Tibial nerve (tissue), 4 donors: ENCODE results near the gene PRKAR2A. TPM values are rescaled to one million over a fixed set of nuclear protein-coding genes. Genes with fewer than 3 reads are reported as not detected.

ENCODE experiments used
- DNase-seq, 2 donors: peaks; one replicate each; pipeline ENCODE4 v3.0.0-alpha.2; 2019; ENCODE audit warnings: low spot score in 2 of 2
- H3K27ac ChIP-seq, 4 donors: fragments of 200-600 bp; sonication (generic) in 3 of 4; one replicate each; pipeline ENCODE4 v1.5.1; 2017 to 2019; ENCODE audit warnings: mild to moderate bottlenecking in 1 of 4
- H3K27me3 ChIP-seq, 2 donors: fragments of 200-600 bp; sonication (generic) in 1 of 2; one replicate each; pipeline versions ENCODE4 v1.5.1 to v1.6.0; 2017 to 2019
- H3K36me3 ChIP-seq, 3 donors: fragments of 200-600 bp; sonication (generic); one replicate each; pipeline ENCODE4 v1.5.1; 2018 to 2019
- H3K4me1 ChIP-seq, 4 donors: fragments of 200-600 bp; sonication (generic) in 3 of 4; one replicate each; pipeline ENCODE4 v1.5.1; 2017 to 2019
- H3K4me3 ChIP-seq, 4 donors: fragments of 200-600 bp; sonication (generic) in 3 of 4; one replicate each; pipeline ENCODE4 v1.5.1; 2017 to 2019; ENCODE audit warnings: mild to moderate bottlenecking in 1 of 4, moderate library complexity in 1 of 4
- H3K9me3 ChIP-seq, 4 donors: fragments of 200-600 bp; sonication (generic) in 3 of 4; one replicate each; pipeline ENCODE4 v1.5.1; 2017 to 2019
- CTCF ChIP-seq, 5 experiments: fragments of 200-600 bp in 3 of 5; fragments of 450-650 bp in 2 of 5; sonication (generic) in 3 of 5; IDR thresholded peaks; one replicate each; pipeline ENCODE4 v1.5.1; 2016 to 2019; ENCODE audit warnings: antibody characterized with exemption in 5 of 5, mild to moderate bottlenecking in 3 of 5, moderate library complexity in 2 of 5
- EP300 ChIP-seq, 2 donors: sonication (generic); formaldehyde crosslinking; IDR thresholded peaks; one replicate each; pipeline ENCODE4 v1.6.1; 2017; ENCODE audit warnings: antibody characterized with exemption in 2 of 2, mild to moderate bottlenecking in 1 of 2
- POLR2A ChIP-seq, 2 donors: fragments of 450-650 bp; IDR thresholded peaks; one replicate each; pipeline ENCODE4 v1.6.1; 2017; ENCODE audit warnings: antibody characterized with exemption in 2 of 2, mild to moderate bottlenecking in 2 of 2, moderate library complexity in 2 of 2
- WGBS, 2 donors: methylation state at CpG; one replicate each; pipeline ENCODE4 v1.1.5; 2018; 5-methylcytosine and 5-hydroxymethylcytosine counted together
- total RNA-seq, 4 donors: library from RNA; depleted of rRNA; stranded (reverse); fragments of >200 nt; gene quantifications; one replicate each; pipeline ENCODE4 v1.1.0, GENCODE V29; 2016

PRKAR2A gene
- total RNA-seq, 4 donors from 2014 or later, result 26.9 to 37.5 (median 32.4) TPM

- H3K27ac ChIP-seq, result peak overlapping the region in 1 of 4 donors; percentile 61
Measured at GRCh38 chr3:48826451-48826850, 21.2 kb downstream of the PRKAR2A start.

GRCh38 chr3:48820612-48821324, 26.9 kb downstream of the PRKAR2A start:
- Histone ChIP-seq H3K27ac (no peak overlapping the region), H3K27me3 (no peaks in the 10 kb centered on the region), H3K36me3 (peaks cover 0 to 6% (median 0%) of the 10 kb centered on the region in 3 donors), H3K4me3 (no peak overlapping the region), H3K4me1 (peaks cover 0 to 23% (median 3%) of the 10 kb centered on the region in 4 donors), H3K9me3 (no peaks in the 10 kb centered on the region)
- no peak for DNase-seq
- 62 to 64% methylated on average over 2 of the region's 2 CpGs for WGBS, 2 donors
- TF ChIP-seq CTCF (IDR thresholded peaks at IDR 0.05), result no peak
- TF ChIP-seq POLR2A (IDR thresholded peaks at IDR 0.05), result no peak
- TF ChIP-seq EP300 (IDR thresholded peaks at IDR 0.05), result no peak

More at GRCh38 chr3:48826451-48826850, 21.2 kb downstream of the PRKAR2A start:
- no peak overlapping the region for H3K4me3 ChIP-seq
- peaks cover 0 to 9% (median 0%) of the 10 kb centered on the region in 3 donors for H3K36me3 ChIP-seq
- no peak for DNase-seq
- no peaks in the 10 kb centered on the region for H3K9me3 ChIP-seq
- peaks cover 0 to 17% (median 1%) of the 10 kb centered on the region in 4 donors for H3K4me1 ChIP-seq
- no peaks in the 10 kb centered on the region for H3K27me3 ChIP-seq
- 36 to 44% methylated on average over 2 of the region's 2 CpGs for WGBS, 2 donors
- TF ChIP-seq POLR2A (IDR thresholded peaks at IDR 0.05), result no peak
- no peak for TF ChIP-seq CTCF (IDR thresholded peaks at IDR 0.05)
- TF ChIP-seq EP300 (IDR thresholded peaks at IDR 0.05), result no peak

GRCh38 chr3:48819234-48820221, 28.1 kb downstream of the PRKAR2A start:
- 92 to 97% methylated on average over 7 of the region's 7 CpGs for whole genome bisulfite sequencing, 2 donors
- Histone ChIP-seq H3K36me3 (peaks cover 0 to 6% (median 0%) of the 10 kb centered on the region in 3 donors), H3K27me3 (no peaks in the 10 kb centered on the region), H3K4me1 (peaks cover 0 to 23% (median 3%) of the 10 kb centered on the region in 4 donors), H3K27ac (no peak overlapping the region), H3K4me3 (no peak overlapping the region), H3K9me3 (no peaks in the 10 kb centered on the region)
- DNase-seq, result no peak
- TF ChIP-seq CTCF (IDR thresholded peaks at IDR 0.05) (no peak), POLR2A (IDR thresholded peaks at IDR 0.05) (no peak), EP300 (IDR thresholded peaks at IDR 0.05) (no peak)

- no peak for DNase-seq
- Histone ChIP-seq H3K27ac (no peak overlapping the region), H3K27me3 (no peaks in the 10 kb centered on the region), H3K4me1 (peaks cover 0 to 15% (median 0%) of the 10 kb centered on the region in 4 donors), H3K9me3 (no peaks in the 10 kb centered on the region), H3K4me3 (no peak overlapping the region), H3K36me3 (no peaks in the 10 kb centered on the region)
- 67 to 75% methylated on average over 3 of the region's 3 CpGs for WGBS, 2 donors
- TF ChIP-seq CTCF (IDR thresholded peaks at IDR 0.05) (no peak), EP300 (IDR thresholded peaks at IDR 0.05) (no peak), POLR2A (IDR thresholded peaks at IDR 0.05) (no peak)
Measured at GRCh38 chr3:48811524-48811923, 36.1 kb downstream of the PRKAR2A start.
